Skeletal muscle tissue (tissue), 4 donors: ENCODE results near the gene ARMC9. TPM values are rescaled to one million over a fixed set of nuclear protein-coding genes. Genes with fewer than 3 reads are reported as not detected.
"Not testable (repeated sequence)": the region's sequence is repeated elsewhere in the genome, so short reads cannot be mapped to it uniquely, and the experiment has no call there.

ENCODE experiments used
- H3K27ac ChIP-seq: one replicate; pipeline ENCODE4 v1.7.0; 2013; ENCODE audit warnings: mild to moderate bottlenecking, low read depth, low read length, inconsistent platforms
- H3K27me3 ChIP-seq, 3 donors: one replicate each; pipeline ENCODE4 v1.7.0; 2013; ENCODE audit warnings: low read length in 3 of 3; ENCODE audit not compliant: control insufficient read depth in 3 of 3, insufficient read depth in 3 of 3
- H3K36me3 ChIP-seq, 3 donors: one replicate each; pipeline ENCODE4 v1.7.0; 2013; ENCODE audit warnings: low read length in 3 of 3; ENCODE audit not compliant: control insufficient read depth in 3 of 3, insufficient read depth in 3 of 3
- H3K4me1 ChIP-seq, 3 donors: one replicate each; pipeline ENCODE4 v1.7.0; 2013; ENCODE audit warnings: low read length in 3 of 3, mild to moderate bottlenecking in 3 of 3; ENCODE audit not compliant: control insufficient read depth in 3 of 3, insufficient read depth in 3 of 3
- H3K4me3 ChIP-seq, 3 donors: one replicate each; pipeline ENCODE4 v1.7.0; 2013; ENCODE audit warnings: low read length in 3 of 3
- H3K9ac ChIP-seq, 3 donors: one replicate each; pipeline ENCODE4 v1.7.0; 2013; ENCODE audit warnings: low read length in 3 of 3, mild to moderate bottlenecking in 3 of 3, moderate library complexity in 2 of 3, low read depth in 1 of 3
- H3K9me3 ChIP-seq, 3 donors: one replicate each; pipeline ENCODE4 v1.7.0; 2013; ENCODE audit warnings: low read length in 3 of 3; ENCODE audit not compliant: control insufficient read depth in 3 of 3
- total RNA-seq: library from RNA; depleted of rRNA; stranded (reverse); fragments of >200 nt; gene quantifications from one replicate; pipeline ENCODE4 v1.2.3, GENCODE V29; 2014
- donor health status: Osteomylitis.

The ARMC9 gene
- total RNA-seq, 1 donor from 2014 or later = 6.8 TPM

GRCh38 chr2:231405601-231406367 is 207.4 kb downstream of the ARMC9 start:
- H3K36me3 ChIP-seq, H3K4me1 ChIP-seq, H3K9ac ChIP-seq, H3K9me3 ChIP-seq, H3K27ac ChIP-seq, H3K27me3 ChIP-seq, H3K4me3 ChIP-seq: not testable (repeated sequence)

GRCh38 chr2:231407686-231408085 is 209.3 kb downstream of the ARMC9 start:
- not testable (repeated sequence) for H3K9ac ChIP-seq, H3K4me3 ChIP-seq, H3K36me3 ChIP-seq, H3K27ac ChIP-seq, H3K27me3 ChIP-seq, H3K9me3 ChIP-seq
- H3K4me1 ChIP-seq = peaks cover 4 to 12% (median 5%) of the 10 kb centered on the region in 3 donors

- H3K27ac ChIP-seq, H3K36me3 ChIP-seq, H3K27me3 ChIP-seq, H3K4me3 ChIP-seq, H3K9me3 ChIP-seq, H3K9ac ChIP-seq: not testable (repeated sequence)
- peaks cover 5 to 15% (median 5%) of the 10 kb centered on the region in 3 donors for H3K4me1 ChIP-seq
Measured at GRCh38 chr2:231408304-231408703, 209.9 kb downstream of the ARMC9 start.

- Histone ChIP-seq H3K27me3 (peaks cover under 1 to 15% (median 11%) of the 10 kb centered on the region in 3 donors), H3K4me1 (peaks cover 5 to 15% (median 5%) of the 10 kb centered on the region in 3 donors), H3K27ac (no peak overlapping the region), H3K4me3 (no peak overlapping the region), H3K36me3 (no peaks in the 10 kb centered on the region), H3K9me3 (no peaks in the 10 kb centered on the region), H3K9ac (no peak overlapping the region)
Measured at GRCh38 chr2:231409776-231410175, 211.3 kb downstream of the ARMC9 start.

- Histone ChIP-seq H3K9me3 (no peaks in the 10 kb centered on the region), H3K36me3 (no peaks in the 10 kb centered on the region), H3K27ac (no peak overlapping the region), H3K9ac (no peak overlapping the region), H3K27me3 (peaks cover 4 to 15% (median 11%) of the 10 kb centered on the region in 3 donors), H3K4me3 (no peak overlapping the region), H3K4me1 (peaks cover 5 to 15% (median 5%) of the 10 kb centered on the region in 3 donors)
Measured at GRCh38 chr2:231410293-231411004, 212.0 kb downstream of the ARMC9 start.

GRCh38 chr2:231411237-231411636 is 212.8 kb downstream of the ARMC9 start:
- H3K4me1 ChIP-seq = peaks cover 5 to 13% (median 5%) of the 10 kb centered on the region in 3 donors
- no peak overlapping the region for H3K27ac ChIP-seq
- H3K9ac ChIP-seq = no peak overlapping the region

GRCh38 chr2:231411831-231412617 is 213.6 kb downstream of the ARMC9 start:
- no peaks in the 10 kb centered on the region for H3K36me3 ChIP-seq
- no peaks in the 10 kb centered on the region for H3K9me3 ChIP-seq
- no peak overlapping the region for H3K27ac ChIP-seq
- peaks cover 4 to 15% (median 11%) of the 10 kb centered on the region in 3 donors for H3K27me3 ChIP-seq
- peak overlapping the region in 2 of 3 donors; percentile 51 to 66 for H3K9ac ChIP-seq
- H3K4me3 ChIP-seq = peak overlapping the region; percentile 58 to 71 (median 68)
- H3K4me1 ChIP-seq = peaks cover 5 to 13% (median 5%) of the 10 kb centered on the region in 3 donors

More at GRCh38 chr2:231411237-231411636, 212.8 kb downstream of the ARMC9 start:
- Histone ChIP-seq H3K27me3 (peaks cover 4 to 15% (median 11%) of the 10 kb centered on the region in 3 donors), H3K9me3 (no peaks in the 10 kb centered on the region), H3K4me3 (no peak overlapping the region), H3K36me3 (no peaks in the 10 kb centered on the region)

- Histone ChIP-seq H3K9ac (peak overlapping the region in 1 of 3 donors; percentile 66), H3K27me3 (peaks cover 4 to 15% (median 11%) of the 10 kb centered on the region in 3 donors), H3K27ac (no peak overlapping the region), H3K4me3 (peak overlapping the region; percentile 58 to 71 (median 68)), H3K9me3 (no peaks in the 10 kb centered on the region), H3K4me1 (peaks cover 5 to 13% (median 5%) of the 10 kb centered on the region in 3 donors), H3K36me3 (no peaks in the 10 kb centered on the region)
Measured at GRCh38 chr2:231412618-231412963, 214.2 kb downstream of the ARMC9 start.

- peaks cover 4 to 15% (median 11%) of the 10 kb centered on the region in 3 donors for H3K27me3 ChIP-seq
Measured at GRCh38 chr2:231413456-231413855, 215.0 kb downstream of the ARMC9 start.

More at GRCh38 chr2:231413456-231413855, 215.0 kb downstream of the ARMC9 start:
- Histone ChIP-seq H3K36me3 (no peaks in the 10 kb centered on the region), H3K27ac (no peak overlapping the region), H3K9ac (no peak overlapping the region), H3K4me1 (peaks cover 5 to 13% (median 5%) of the 10 kb centered on the region in 3 donors), H3K4me3 (no peak overlapping the region), H3K9me3 (no peaks in the 10 kb centered on the region)
